IMR-90 (cell line): Measurements from ENCODE around the gene AMPD2.

Experiments used
- BHLHE40 ChIP-seq: fragments of 150-350 bp; IDR thresholded peaks from 2 replicates; pipeline ENCODE4 v1.6.1; 2016; ENCODE audit warnings: mild to moderate bottlenecking, low read depth, low read length
- CEBPB ChIP-seq: IDR thresholded peaks from 2 replicates; pipeline ENCODE4 v1.6.1; 2012; ENCODE audit warnings: low read depth, low read length, improper control_type of control experiment
- CHD1 ChIP-seq: IDR thresholded peaks from 2 replicates; pipeline ENCODE4 v1.6.1; 2012; ENCODE audit warnings: low read depth, low read length, improper control_type of control experiment
- MAZ ChIP-seq: IDR thresholded peaks from 2 replicates; pipeline ENCODE4 v1.6.1; 2012; ENCODE audit warnings: low read depth, mild to moderate bottlenecking, low read length, improper control_type of control experiment, moderate library complexity, borderline replicate concordance
- POLR2A ChIP-seq: IDR thresholded peaks from 2 replicates; pipeline ENCODE4 v1.6.1; 2012; ENCODE audit warnings: mild to moderate bottlenecking, low read depth, low read length
- RCOR1 ChIP-seq: IDR thresholded peaks from 2 replicates; pipeline ENCODE4 v1.6.1; 2012; ENCODE audit warnings: mild to moderate bottlenecking, low read length, improper control_type of control experiment; ENCODE audit not compliant: insufficient replicate concordance
- SMC3 ChIP-seq: fragments of 150-350 bp; IDR thresholded peaks from 2 replicates; pipeline ENCODE4 v1.6.1; 2016; ENCODE audit warnings: low read depth, mild to moderate bottlenecking, antibody characterized with exemption, low read length, moderate library complexity
- TF ChIP-seq, protein P1 (sequence below): conservative IDR thresholded peaks from 2 replicates; pipeline ENCODE4 v1.5.1; 2012; ENCODE audit warnings: mild to moderate bottlenecking, low read depth, low read length, improper control_type of control experiment
- TF ChIP-seq, protein P2 (sequence below): fragments of 150-350 bp; IDR thresholded peaks from 2 replicates; pipeline ENCODE4 v1.6.1; 2017; ENCODE audit warnings: mild to moderate bottlenecking, antibody characterized with exemption, low read length, low read depth

DNA sequence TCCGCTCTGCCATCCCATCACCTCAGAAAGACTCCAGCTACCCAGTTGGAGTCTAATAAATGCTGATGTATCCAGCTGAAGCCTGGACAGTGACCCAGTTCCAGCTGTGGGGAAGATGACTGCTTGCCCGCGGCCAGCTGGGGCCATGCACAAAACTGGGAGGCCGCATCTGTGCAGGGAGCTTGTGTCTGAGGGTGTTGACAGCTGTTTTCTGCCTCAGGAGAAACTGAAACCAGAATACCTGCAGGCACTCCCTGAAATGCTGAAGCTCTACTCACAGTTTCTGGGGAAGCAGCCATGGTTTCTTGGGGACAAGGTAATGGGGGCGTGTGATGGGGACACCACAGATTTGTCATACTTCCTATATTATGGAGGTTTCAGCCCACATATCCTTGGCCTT, 51.4 kb downstream of the AMPD2 start:
- TF ChIP-seq, protein P1, sequence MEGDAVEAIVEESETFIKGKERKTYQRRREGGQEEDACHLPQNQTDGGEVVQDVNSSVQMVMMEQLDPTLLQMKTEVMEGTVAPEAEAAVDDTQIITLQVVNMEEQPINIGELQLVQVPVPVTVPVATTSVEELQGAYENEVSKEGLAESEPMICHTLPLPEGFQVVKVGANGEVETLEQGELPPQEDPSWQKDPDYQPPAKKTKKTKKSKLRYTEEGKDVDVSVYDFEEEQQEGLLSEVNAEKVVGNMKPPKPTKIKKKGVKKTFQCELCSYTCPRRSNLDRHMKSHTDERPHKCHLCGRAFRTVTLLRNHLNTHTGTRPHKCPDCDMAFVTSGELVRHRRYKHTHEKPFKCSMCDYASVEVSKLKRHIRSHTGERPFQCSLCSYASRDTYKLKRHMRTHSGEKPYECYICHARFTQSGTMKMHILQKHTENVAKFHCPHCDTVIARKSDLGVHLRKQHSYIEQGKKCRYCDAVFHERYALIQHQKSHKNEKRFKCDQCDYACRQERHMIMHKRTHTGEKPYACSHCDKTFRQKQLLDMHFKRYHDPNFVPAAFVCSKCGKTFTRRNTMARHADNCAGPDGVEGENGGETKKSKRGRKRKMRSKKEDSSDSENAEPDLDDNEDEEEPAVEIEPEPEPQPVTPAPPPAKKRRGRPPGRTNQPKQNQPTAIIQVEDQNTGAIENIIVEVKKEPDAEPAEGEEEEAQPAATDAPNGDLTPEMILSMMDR, result no peak
- TF ChIP-seq POLR2A (no peak), BHLHE40 (no peak), CHD1 (no peak), CEBPB (no peak), RCOR1 (no peak), SMC3 (no peak), MAZ (no peak)
- TF ChIP-seq, protein P2, sequence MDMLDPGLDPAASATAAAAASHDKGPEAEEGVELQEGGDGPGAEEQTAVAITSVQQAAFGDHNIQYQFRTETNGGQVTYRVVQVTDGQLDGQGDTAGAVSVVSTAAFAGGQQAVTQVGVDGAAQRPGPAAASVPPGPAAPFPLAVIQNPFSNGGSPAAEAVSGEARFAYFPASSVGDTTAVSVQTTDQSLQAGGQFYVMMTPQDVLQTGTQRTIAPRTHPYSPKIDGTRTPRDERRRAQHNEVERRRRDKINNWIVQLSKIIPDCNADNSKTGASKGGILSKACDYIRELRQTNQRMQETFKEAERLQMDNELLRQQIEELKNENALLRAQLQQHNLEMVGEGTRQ, result no peak
